HUES48 (cell line): ENCODE results near the gene GNB3.
"Not testable (repeated sequence)": the region's sequence is repeated elsewhere in the genome, so short reads cannot be mapped to it uniquely, and the experiment has no call there.

ENCODE experiments used
- H3K27ac ChIP-seq: one replicate; pipeline ENCODE4 v1.7.0; 2013; ENCODE audit warnings: low read depth, low read length, inconsistent platforms
- H3K27me3 ChIP-seq: 2 replicates; pipeline ENCODE4 v1.6.1; 2013; ENCODE audit warnings: mild to moderate bottlenecking, low read length; ENCODE audit not compliant: control insufficient read depth, insufficient read depth
- H3K36me3 ChIP-seq: 2 replicates; pipeline ENCODE4 v1.6.1; 2013; ENCODE audit warnings: low read length; ENCODE audit not compliant: control insufficient read depth, insufficient read depth
- H3K4me1 ChIP-seq: 2 replicates; pipeline ENCODE4 v1.6.1; 2013; ENCODE audit warnings: mild to moderate bottlenecking, low read length; ENCODE audit not compliant: control insufficient read depth, insufficient read depth
- H3K4me3 ChIP-seq: 2 replicates; pipeline ENCODE4 v1.5.1; 2013; ENCODE audit warnings: mild to moderate bottlenecking, low read depth, low read length
- H3K9ac ChIP-seq: 2 replicates; pipeline ENCODE4 v1.6.1; 2013; ENCODE audit warnings: mild to moderate bottlenecking, low read depth, low read length, moderate library complexity
- H3K9me3 ChIP-seq: 2 replicates; pipeline ENCODE4 v1.6.1; 2013; ENCODE audit warnings: low read length; ENCODE audit not compliant: control insufficient read depth, insufficient read depth

GNB3 gene

DNA sequence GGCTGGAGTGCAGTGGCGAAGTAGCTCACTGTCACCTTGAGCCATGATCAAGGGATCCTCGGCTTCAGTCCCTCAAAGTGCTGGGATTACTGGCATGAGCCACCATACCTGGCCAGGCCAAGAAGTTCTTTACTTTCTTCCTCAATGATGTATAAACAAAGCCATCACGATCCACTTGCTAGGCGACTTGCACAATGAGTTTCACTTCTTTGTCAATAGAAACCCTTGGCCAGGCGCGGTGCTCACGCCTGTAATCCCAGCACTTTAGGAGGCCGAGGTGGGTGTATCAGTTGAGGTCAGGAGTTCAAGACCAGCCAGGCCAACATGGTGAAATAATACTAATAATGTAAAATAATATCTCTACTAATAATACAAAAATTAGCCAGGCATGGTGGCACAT is 46.7 kb downstream of the GNB3 start:
- Histone ChIP-seq H3K9ac (no peak overlapping the region), H3K4me3 (no peak overlapping the region), H3K9me3 (no peaks in the 10 kb centered on the region), H3K4me1 (peaks cover 31% of the 10 kb centered on the region), H3K27ac (peak overlapping the region; percentile 6), H3K36me3 (peaks cover 21% of the 10 kb centered on the region), H3K27me3 (no peaks in the 10 kb centered on the region)

DNA sequence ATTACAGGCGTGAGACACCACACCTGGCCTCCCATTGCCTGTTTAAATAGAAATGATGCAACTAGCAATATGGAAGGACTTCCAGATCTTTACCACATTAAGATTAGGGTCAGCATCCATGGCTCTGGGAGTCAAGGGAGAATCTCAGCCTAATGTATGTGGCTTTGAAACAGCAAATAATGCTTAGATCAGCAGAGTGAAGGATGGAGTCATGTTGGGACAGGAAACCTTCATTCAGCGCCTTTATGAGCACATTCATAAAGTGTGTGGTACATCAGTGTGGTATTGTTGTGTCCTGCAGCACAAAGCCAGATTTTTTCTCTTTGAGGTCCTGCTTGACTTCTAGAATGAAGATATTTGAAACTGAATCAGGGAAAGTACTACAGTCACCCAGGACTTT is 47.6 kb downstream of the GNB3 start:
- peaks cover 31% of the 10 kb centered on the region for H3K4me1 ChIP-seq
- no peak overlapping the region for H3K27ac ChIP-seq
- H3K9me3 ChIP-seq: no peaks in the 10 kb centered on the region
- no peak overlapping the region for H3K4me3 ChIP-seq
- no peak overlapping the region for H3K9ac ChIP-seq
- peaks cover 16% of the 10 kb centered on the region for H3K36me3 ChIP-seq
- no peaks in the 10 kb centered on the region for H3K27me3 ChIP-seq

DNA sequence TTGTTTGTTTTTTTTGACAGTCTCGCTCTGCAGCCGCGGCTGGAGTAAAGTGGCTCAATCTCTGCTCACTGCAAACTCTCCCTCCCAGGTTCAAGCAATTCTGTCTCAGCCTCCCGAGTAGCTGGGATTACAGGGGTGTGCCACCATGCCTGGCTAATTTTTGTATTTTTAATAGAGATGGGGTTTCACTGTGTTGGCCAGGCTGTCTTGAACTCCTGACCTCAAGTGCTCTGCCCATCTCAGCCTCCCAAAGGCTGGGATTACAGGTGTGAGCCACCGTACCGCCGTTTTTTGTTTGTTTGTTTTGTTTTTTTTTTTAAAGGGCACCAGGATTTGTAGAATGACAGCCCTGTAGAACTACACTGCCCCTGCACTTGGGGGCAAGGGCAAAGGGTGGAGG is 48.1 kb downstream of the GNB3 start:
- not testable (repeated sequence) for H3K4me3 ChIP-seq, H3K9ac ChIP-seq, H3K9me3 ChIP-seq, H3K27me3 ChIP-seq, H3K27ac ChIP-seq
- peaks cover 31% of the 10 kb centered on the region for H3K4me1 ChIP-seq
- peaks cover 12% of the 10 kb centered on the region for H3K36me3 ChIP-seq

DNA sequence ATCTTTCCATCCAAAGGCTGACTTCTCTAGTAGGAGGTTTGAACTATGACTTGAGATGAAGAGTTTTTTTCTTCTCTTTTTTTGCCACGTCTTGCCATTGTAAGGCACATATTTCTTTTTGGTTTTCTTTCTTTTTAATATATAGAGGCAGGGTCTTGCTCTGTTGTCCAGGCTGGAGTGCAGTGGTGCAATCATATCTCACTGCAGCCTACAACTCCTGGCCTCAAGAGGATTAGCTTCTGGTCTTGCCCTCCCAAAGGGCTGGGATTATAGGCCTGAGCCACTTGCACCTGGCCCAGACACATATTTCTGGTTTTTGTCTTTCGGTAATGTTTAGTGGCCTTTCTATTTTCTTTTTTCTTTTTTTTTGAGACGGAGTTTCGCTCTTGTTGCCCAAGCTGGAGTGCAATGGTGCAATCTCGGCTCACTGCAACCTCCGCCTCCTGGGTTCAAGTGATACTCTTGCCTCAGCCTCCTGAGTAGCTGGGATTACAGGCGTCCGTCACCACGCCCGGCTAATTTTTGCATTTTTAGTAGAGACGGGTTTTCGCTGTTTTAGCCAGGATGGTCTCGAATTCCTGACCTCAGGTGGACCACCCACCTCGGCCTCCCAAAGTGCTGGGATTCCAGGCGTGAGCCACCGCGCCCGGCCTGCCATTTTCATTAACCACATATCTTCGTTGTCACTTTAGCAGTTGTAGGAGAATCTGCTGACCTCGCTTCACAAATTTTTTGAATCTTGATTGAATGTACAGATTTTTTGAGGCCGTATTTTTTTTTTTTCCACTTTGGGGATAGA is 49.2 kb downstream of the GNB3 start:
- H3K27ac ChIP-seq: peak overlapping the region; percentile 92
- peak overlapping the region; percentile 63 for H3K9ac ChIP-seq
- not testable (repeated sequence) for H3K27me3 ChIP-seq, H3K36me3 ChIP-seq, H3K9me3 ChIP-seq
- H3K4me1 ChIP-seq: peaks cover 28% of the 10 kb centered on the region
- peak overlapping the region; percentile 47; the same call in 1 of the 2 replicates for H3K4me3 ChIP-seq

DNA sequence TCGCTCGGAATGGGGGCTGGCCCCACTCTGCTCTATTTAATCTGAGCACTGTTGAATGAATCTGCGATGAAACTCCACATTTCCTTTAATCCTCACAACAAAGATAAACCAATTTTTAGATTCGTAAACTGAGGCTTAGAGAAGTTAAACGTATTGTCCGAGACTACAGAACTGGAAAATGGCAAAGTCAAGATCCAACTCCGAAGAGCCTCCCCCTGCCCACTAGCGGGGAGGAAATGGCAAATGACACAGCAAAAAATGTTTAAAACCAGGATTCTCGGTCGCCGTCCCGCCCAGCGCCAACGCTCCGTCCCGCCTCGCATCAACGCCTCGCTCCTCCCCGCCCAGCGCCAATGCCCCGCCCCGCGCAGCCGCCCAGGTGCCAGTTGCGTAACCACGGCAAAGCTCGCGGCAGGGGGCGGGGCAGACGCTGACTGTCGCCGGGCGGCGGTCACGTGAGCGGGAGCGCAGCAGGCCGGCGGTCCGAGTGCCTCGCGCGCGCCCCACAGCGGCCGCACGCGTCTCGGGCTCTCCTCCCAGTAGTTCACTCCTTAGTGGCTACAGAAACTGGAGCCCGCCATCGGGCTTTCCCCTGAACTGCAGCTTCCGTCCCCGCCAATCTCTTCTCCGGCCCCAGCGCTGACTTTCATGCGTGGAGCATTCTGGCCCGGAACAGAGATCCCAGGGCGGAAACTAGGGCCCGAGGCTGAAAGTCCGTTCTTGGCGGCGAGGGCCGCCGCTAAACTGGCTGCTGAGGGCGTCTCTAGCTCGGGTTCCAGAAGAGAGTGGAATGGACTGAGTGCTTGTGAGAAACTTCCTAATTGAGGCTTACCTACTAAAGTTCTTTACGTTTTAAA is 50.3 kb downstream of the GNB3 start:
- peak overlapping the region; percentile 66 for H3K4me3 ChIP-seq
- no peaks in the 10 kb centered on the region for H3K36me3 ChIP-seq
- H3K27me3 ChIP-seq: no peaks in the 10 kb centered on the region
- H3K27ac ChIP-seq: peak overlapping the region; percentile 92
- peak overlapping the region; percentile 70 for H3K9ac ChIP-seq
- H3K9me3 ChIP-seq: no peaks in the 10 kb centered on the region
- peaks cover 20% of the 10 kb centered on the region for H3K4me1 ChIP-seq

DNA sequence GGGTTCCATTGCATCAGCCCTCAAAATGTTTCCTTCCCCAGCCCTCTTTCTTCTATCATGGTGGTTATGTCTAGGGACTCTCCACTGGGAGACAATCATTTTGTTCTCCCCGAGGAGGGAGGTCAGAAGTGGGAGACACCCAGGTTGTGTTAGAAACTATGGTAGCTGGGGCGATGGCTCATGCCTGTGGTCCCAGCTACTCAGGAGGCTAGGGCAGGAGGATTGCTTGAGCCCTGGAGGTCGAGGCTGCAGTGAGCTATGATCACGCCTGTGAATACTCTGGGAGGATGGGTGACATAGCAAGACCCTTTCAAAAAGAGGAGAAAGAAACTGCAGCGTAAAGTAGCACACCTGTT is 50.9 kb downstream of the GNB3 start:
- Histone ChIP-seq H3K4me1 (peaks cover 20% of the 10 kb centered on the region), H3K9ac (peak overlapping the region; percentile 70), H3K36me3 (no peaks in the 10 kb centered on the region)

DNA sequence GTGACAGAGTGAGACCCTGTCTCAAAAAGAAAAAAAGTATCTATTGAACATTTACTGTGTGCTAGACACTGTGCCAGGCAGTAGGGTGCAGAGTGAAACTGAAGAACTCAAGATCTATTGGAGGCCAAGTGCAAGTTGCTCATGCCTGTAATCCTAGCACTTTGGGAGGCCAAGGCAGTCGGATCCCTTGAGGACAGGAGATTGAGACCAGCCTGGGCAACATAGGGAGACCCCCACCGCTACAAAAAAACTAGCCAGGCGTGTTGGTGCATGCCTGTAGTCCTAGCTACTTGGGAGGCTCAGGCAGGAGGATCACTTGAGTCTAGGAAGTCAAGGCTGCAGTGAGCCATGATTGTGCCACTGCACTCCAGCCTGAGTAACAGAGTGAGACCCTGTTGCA is 52.0 kb downstream of the GNB3 start:
- not testable (repeated sequence) for H3K27ac ChIP-seq, H3K9ac ChIP-seq, H3K27me3 ChIP-seq, H3K4me3 ChIP-seq, H3K36me3 ChIP-seq, H3K9me3 ChIP-seq
- peaks cover 15% of the 10 kb centered on the region for H3K4me1 ChIP-seq

More for the DNA sequence above, 50.9 kb downstream of the GNB3 start:
- Histone ChIP-seq H3K27ac (peak overlapping the region; percentile 76), H3K27me3 (no peaks in the 10 kb centered on the region), H3K4me3 (peak overlapping the region; percentile 66), H3K9me3 (no peaks in the 10 kb centered on the region)

DNA sequence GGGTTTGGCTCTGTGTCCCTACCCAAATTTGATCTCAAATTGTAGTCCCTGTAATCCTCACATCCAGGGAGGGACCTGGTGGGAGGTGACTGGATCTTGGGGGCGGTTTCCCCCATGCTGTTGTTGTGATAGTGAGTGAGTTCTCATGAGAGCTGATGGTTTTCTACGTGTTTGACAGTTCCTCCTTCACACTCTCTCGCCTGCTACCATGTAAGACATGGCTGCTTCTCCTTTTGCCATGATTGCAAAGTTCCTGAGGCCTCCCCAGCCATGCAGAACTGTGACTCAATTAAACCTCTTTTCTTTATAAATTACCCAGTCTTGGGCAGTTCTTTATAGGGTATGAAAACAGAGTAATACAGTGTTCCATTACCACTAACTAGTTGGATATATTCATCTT is 53.6 kb downstream of the GNB3 start:
- Histone ChIP-seq H3K36me3 (no peaks in the 10 kb centered on the region), H3K9me3 (no peaks in the 10 kb centered on the region), H3K9ac (no peak overlapping the region), H3K4me1 (peaks cover 7% of the 10 kb centered on the region; the same call in 1 of the 2 replicates), H3K27me3 (no peaks in the 10 kb centered on the region), H3K4me3 (no peak overlapping the region), H3K27ac (no peak overlapping the region)
